DMS153 (cell line): ENCODE measurements around the gene DACT1.
A peak's percentile ranks its signal among the peaks of the same experiment; 100 is the strongest.

Experiments
- DNase-seq: peaks from one replicate; lab custom pipeline; 2025; lab: John Stamatoyannopoulos, UW

Gene DACT1

DNA sequence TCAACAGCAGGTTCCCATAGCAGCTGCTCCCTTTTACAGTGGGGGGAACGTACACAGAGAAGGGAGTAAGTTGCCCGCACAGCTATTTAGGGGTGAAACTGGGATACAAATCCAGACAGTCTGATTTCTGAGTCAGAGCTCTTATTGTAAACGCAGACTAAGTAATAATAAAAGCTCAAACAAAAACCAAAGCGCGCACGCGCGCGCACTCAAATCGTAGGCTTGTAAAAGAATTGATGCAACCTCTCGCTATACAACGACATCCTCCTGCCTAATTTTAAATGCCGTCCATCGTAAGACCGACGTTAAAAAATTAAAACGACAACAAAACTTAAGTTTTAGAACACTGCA lies 747 bp upstream of the DACT1 start:
- DNase-seq: no peak

- no peak for DNase-seq
These were observed 752 bp downstream of the DACT1 start for GRCh38 chr14:58638231-58639197.

DNA sequence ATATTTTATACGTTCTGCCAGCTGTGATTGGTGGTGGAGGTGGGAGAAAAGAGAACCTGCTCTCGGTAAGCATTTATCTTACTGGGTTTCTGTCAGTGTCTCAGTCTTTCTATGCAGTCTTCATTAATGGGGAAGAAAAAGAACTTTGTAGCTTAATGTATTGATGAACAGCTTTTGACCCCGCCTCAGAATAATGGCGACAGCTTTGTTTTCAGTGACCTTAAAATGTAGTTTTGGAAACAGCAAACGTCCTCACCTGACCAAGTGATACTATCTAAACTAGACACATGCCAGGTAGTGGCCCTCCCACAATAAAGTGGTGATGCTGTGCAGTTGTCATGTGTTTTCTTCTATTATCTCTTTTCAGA lies 1.4 kb downstream of the DACT1 start:
- no peak for DNase-seq

DNA sequence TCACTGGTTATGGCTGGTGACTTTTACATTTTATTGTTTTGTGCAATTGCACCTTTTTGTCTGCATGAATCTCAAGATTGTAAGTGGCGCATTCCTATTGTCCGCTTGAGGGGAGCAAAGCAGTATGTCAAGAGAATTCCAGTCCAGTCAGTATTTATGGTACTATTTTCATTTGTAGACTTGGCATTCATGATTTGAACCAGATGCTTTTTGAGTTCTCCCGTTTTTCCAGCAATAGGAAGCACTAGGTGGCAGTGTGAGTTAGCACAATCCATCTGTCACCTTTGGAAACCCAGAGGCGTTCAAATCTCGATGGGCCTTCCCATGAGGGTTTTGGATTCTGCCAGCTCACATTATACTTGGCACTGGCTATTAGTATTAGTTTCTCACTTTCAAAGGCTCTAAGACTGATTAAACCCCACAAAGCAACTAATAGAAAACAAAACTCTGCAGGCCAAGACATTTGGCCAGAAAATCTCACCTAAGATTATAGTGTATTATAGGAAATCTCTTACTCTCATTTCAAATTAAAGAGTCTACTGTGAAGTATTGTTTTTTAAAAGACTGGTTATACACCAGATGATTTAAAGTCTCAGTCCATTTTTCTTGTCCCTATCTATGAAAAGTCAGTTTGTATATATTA lies 2.2 kb downstream of the DACT1 start:
- DNase-seq: peak; percentile 75

GRCh38 chr14:58640959-58641358 lies 3.2 kb downstream of the DACT1 start:
- no peak for DNase-seq

- no peak for DNase-seq
These were observed 3.7 kb downstream of the DACT1 start for GRCh38 chr14:58641509-58641908.

GRCh38 chr14:58643366-58643765 lies 5.6 kb downstream of the DACT1 start:
- no peak for DNase-seq

DNA sequence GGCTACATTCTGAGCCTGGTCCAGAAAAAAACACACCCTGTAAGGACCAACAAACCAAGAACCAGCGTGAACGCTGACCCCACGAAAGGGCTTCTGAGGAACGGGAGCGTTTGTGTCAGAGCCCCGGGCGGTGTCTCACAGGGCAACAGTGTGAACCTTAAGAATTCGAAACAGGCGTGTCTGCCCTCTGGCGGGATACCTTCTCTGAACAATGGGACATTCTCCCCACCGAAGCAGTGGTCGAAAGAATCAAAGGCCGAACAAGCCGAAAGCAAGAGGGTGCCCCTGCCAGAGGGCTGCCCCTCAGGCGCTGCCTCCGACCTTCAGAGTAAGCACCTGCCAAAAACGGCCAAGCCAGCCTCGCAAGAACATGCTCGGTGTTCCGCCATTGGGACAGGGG lies 7.9 kb downstream of the DACT1 start:
- no peak for DNase-seq

DNA sequence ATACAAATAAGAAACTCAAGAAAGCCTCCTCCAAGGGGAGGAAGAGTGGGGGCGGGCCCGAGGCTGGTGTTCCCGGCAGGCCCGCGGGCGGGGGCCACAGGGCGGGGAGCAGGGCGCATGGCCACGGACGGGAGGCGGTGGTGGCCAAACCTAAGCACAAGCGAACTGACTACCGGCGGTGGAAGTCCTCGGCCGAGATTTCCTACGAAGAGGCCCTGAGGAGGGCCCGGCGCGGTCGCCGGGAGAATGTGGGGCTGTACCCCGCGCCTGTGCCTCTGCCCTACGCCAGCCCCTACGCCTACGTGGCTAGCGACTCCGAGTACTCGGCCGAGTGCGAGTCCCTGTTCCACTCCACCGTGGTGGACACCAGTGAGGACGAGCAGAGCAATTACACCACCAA lies 8.7 kb downstream of the DACT1 start:
- DNase-seq: no peak

GRCh38 chr14:58647777-58648176 lies 10.0 kb downstream of the DACT1 start:
- DNase-seq: no peak

DNA sequence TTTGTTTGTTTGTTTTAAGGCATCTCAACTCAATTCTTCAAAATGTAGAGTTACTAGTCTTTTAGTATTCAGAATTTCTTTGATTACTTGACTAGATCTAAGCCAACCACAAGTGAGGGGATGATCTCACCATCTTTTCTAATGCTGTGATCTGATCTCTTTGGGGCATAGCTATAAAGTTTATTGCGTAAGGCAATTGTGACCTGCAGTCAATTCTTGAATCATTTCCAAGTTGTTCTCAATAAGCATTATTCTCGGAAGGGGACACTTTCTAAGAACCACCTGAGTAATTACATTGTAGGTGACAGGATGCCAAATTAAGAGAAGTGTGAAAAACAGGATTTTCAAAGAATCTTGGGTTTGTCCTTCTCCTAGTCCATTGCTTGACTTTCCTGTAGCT lies 13.1 kb downstream of the DACT1 start:
- DNase-seq: no peak

DNA sequence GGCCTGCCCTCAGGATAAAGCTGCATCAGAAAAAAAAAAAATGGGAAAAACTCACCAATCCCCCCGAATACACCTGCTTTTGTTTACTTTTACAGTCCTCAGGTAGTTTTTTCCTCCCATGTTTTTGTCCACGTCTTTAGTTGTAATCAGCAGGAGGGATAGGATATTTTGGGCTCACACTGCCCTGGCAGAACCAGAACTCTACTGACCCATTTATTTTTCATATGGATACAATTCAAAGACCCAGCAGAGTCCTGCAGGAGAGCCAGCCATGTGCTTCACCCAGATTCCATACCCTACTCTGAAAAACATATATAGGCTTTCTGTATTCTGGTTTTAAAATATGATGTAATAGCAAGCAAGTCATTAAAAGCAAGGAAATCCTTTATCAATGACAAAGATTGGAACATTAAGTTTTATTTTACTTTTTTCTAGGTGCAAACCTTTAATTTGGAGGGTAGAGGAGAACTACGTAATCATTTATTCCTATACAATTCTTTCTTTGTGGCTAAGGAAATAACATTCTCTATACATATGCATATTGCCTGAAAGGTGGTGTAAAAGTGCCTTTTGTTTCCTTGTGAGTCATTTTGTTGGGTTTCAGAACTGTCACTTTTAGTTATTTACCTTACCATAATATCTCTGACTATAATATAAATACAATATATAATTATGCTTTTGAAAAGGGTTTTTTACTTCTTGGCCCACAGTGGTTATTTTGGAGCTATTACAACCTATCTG lies 19.1 kb downstream of the DACT1 start:
- no peak for DNase-seq

- no peak for DNase-seq
These were observed 21.3 kb downstream of the DACT1 start for GRCh38 chr14:58659061-58659460.

GRCh38 chr14:58659846-58660245 lies 22.1 kb downstream of the DACT1 start:
- DNase-seq: no peak

DNA sequence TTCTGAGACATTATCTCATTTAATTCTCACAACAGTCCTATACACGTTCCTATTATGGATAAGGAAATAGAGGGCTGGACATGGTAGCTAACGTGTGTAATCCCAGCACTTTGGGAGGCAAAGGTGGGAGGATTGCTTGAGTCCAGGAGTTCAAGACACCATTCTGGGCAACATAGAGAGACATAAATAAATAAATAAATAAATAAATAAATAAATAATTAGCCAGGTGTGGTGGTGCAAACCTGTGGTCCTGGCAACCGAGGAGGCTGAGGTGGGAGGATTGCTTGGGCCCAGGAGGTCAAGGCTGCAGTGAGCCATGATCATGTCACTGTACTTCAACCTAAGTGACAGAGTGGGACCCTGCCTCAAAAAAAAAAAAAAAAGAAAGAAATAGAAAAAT lies 22.6 kb downstream of the DACT1 start:
- DNase-seq: no peak

GRCh38 chr14:58662018-58662417 lies 24.3 kb downstream of the DACT1 start:
- no peak for DNase-seq

GRCh38 chr14:58662759-58663158 lies 25.0 kb downstream of the DACT1 start:
- DNase-seq: no peak

DNA sequence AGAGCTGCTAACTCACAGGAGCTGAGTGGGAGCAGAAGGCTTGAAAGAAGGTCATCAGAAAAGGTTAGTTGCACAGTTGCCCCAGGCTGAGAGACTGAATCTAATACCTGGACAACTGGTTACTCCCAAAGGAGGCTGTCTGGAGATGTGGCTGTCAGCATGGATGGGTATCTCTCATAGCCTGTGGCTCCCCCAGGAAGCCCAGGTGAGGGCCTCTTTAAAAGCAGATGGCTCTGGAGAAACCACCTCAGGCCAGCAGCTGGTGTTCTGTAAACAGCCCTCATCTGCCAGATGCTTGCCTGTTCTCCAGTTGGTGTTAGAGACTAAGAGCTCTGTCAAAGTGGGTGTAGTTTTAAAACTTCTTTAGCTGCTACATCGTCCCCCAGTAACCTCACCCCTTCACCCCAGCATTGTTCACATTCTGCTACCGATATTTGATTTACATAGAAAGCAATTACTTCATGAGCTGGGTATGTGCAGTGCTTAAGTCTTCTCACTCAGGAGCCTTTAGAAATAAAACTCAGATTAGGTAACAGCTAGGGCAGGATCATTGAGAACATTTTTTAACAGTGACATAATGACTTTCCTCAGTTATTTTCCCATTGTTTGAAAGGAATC lies 25.8 kb downstream of the DACT1 start:
- peak; percentile 73 for DNase-seq

GRCh38 chr14:58665773-58666500 lies 28.2 kb downstream of the DACT1 start:
- no peak for DNase-seq

DNA sequence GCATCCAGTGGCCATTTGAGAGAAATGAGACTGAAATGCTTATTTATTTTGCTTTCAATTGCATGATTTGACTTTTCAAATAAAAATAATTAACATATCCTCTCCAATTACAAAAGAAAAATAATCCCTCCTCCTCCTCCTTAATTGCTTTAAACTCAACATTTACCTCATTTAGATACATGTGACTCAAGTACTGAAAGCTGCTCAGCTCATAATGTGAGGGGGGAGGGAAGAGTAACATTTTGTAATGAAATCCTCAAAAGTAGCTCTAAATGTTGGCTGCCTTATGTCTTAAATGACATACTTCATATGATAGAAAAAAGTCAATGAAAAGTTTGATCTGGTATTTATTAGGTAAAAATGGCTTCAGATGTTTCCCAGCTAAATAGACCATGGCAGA lies 29.0 kb downstream of the DACT1 start:
- no peak for DNase-seq

DNA sequence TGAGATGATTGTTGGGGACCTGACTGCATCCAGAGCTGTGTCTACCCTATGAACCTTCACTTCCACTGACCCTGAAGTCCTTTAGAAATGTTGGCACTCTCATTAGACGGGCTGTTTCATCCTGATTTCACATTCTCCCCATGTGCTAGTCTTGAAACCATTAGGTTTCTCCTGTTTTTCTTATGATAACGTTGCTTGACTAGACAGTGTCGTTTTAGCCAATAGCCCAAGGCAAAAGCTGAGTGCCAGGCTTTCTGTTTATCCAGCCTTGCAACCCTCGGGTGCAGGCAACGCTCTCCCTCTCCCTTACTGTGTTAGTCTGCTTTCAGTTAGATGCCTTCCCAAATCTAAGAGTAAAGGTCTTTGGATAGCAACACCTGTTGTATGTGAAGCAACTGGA lies 30.1 kb downstream of the DACT1 start:
- DNase-seq: no peak
